Endothelial cell of umbilical vein (primary cell): ENCODE results near the gene HDHD3. TPM values are rescaled to one million over a fixed set of nuclear protein-coding genes. Genes with fewer than 3 reads are reported as not detected.
A peak's percentile ranks its signal among the peaks of the same experiment; 100 is the strongest.

Experiments
- BruUV-seq: library from RNA; stranded (reverse); fragments of 400-500 nt; replicated peaks from 2 replicates; lab custom pipeline; 2021; lab: Mats Ljungman, UMichigan
- CTCF ChIA-PET: fragments of 300-600, 350-600 bp; sonication (Branson Sonifier 250); formaldehyde crosslinking; loops from one replicate; lab custom pipeline; 2021; ENCODE audit warnings: antibody characterized with exemption, inconsistent platforms; lab: Charles Lee
- POLR2A ChIA-PET: fragments of 300-600, 350-600 bp; sonication (Branson Sonifier 250); formaldehyde crosslinking; loops from one replicate; lab custom pipeline; 2021; ENCODE audit warnings: antibody characterized with exemption, inconsistent platforms; lab: Charles Lee
- DNase-seq: peaks from one replicate; pipeline ENCODE4 v3.0.0-alpha.2; 2011; ENCODE audit warnings: low read depth, low spot score
- FAIRE-seq: peaks from 2 replicates; lab custom pipeline; 2011; peaks lifted over from hg19 to GRCh38; lab: Jason Lieb, UNC
- H2AFZ ChIP-seq: 2 replicates; pipeline ENCODE4 v1.6.0; 2012; ENCODE audit warnings: low read depth, low read length, control low read depth, inconsistent platforms
- H3K27ac ChIP-seq: 2 replicates; pipeline ENCODE4 v1.5.1; 2011; ENCODE audit warnings: low read depth, mild to moderate bottlenecking, control low read depth, low read length, moderate library complexity; ENCODE audit not compliant: insufficient read depth
- H3K27me3 ChIP-seq, 2 experiments: 2 replicates each; pipeline versions ENCODE4 v1.6.0 to v1.6.1; 2011; ENCODE audit warnings: low read length in 2 of 2, mixed read lengths in 1 of 2; ENCODE audit not compliant: control insufficient read depth in 2 of 2, insufficient read depth in 2 of 2
- H3K36me3 ChIP-seq, 2 experiments: 2 replicates in 1 of 2; 3 replicates in 1 of 2; pipeline ENCODE4 v1.5.1; 2011; ENCODE audit warnings: low read length in 2 of 2, mild to moderate bottlenecking in 1 of 2, moderate library complexity in 1 of 2; ENCODE audit not compliant: control insufficient read depth in 2 of 2, insufficient read depth in 2 of 2; ENCODE audit errors: extremely low read depth in 1 of 2
- H3K4me1 ChIP-seq: 3 replicates; pipeline ENCODE4 v1.5.1; 2011; ENCODE audit warnings: mild to moderate bottlenecking, low read length; ENCODE audit not compliant: control insufficient read depth, insufficient read depth; ENCODE audit errors: extremely low read depth
- H3K4me2 ChIP-seq: 2 replicates; pipeline ENCODE4 v1.6.1; 2011; ENCODE audit warnings: low read length, control low read depth, mixed read lengths; ENCODE audit not compliant: insufficient read depth
- H3K4me3 ChIP-seq, 3 experiments: fragments of 200-600 bp in 1 of 3; sonication (generic), shearing (Covaris generic) in 1 of 3; replicated peaks in 1 of 3; 2 replicates each; pipeline ENCODE4 v1.5.1; 2011 to 2016; ENCODE audit warnings: control low read depth in 3 of 3, low read length in 3 of 3, mild to moderate bottlenecking in 2 of 3, inconsistent platforms in 1 of 3, low read depth in 1 of 3, moderate library complexity in 1 of 3; ENCODE audit not compliant: insufficient read depth in 1 of 3
- H3K79me2 ChIP-seq: 2 replicates; pipeline ENCODE4 v1.6.0; 2012; ENCODE audit warnings: low read length, inconsistent platforms; ENCODE audit not compliant: control insufficient read depth, insufficient read depth
- H3K9ac ChIP-seq: replicated peaks from 2 replicates; pipeline ENCODE3; 2011; ENCODE audit warnings: low read length, control low read depth; ENCODE audit not compliant: insufficient read depth; ENCODE audit errors: extremely low read depth
- H3K9me1 ChIP-seq: replicated peaks from 3 replicates; pipeline ENCODE4 v1.6.0; 2011; ENCODE audit warnings: mild to moderate bottlenecking, low read length; ENCODE audit not compliant: control insufficient read depth, insufficient read depth; ENCODE audit errors: extremely low read depth
- H3K9me3 ChIP-seq: replicated peaks from 2 replicates; pipeline ENCODE4 v1.5.1; 2012; ENCODE audit warnings: low read length, inconsistent platforms; ENCODE audit not compliant: control insufficient read depth, insufficient read depth
- H4K20me1 ChIP-seq: replicated peaks from 2 replicates; pipeline ENCODE3; 2011; ENCODE audit warnings: mild to moderate bottlenecking, low read length; ENCODE audit not compliant: control insufficient read depth, insufficient read depth; ENCODE audit errors: extremely low read depth
- EZH2 ChIP-seq: IDR thresholded peaks from 2 replicates; pipeline ENCODE4 v1.6.1; 2012; ENCODE audit warnings: borderline replicate concordance, low read depth, mild to moderate bottlenecking, moderate library complexity, low read length, inconsistent platforms; ENCODE audit not compliant: severe bottlenecking
- FOS ChIP-seq: IDR thresholded peaks from 2 replicates; pipeline ENCODE4 v1.6.1; 2011; ENCODE audit warnings: mild to moderate bottlenecking, low read length, moderate library complexity, borderline replicate concordance; ENCODE audit not compliant: insufficient read depth
- GATA2 ChIP-seq: IDR thresholded peaks from 2 replicates; pipeline ENCODE4 v1.7.0; 2011; ENCODE audit warnings: low read depth, mild to moderate bottlenecking, moderate library complexity, mixed read lengths, low read length; ENCODE audit not compliant: insufficient read length, insufficient read depth
- JUN ChIP-seq: IDR thresholded peaks from 2 replicates; pipeline ENCODE4 v1.6.1; 2011; ENCODE audit warnings: borderline replicate concordance, low read depth; ENCODE audit not compliant: insufficient read length, insufficient read depth
- MYC ChIP-seq: IDR thresholded peaks from one replicate; pipeline ENCODE4 v1.6.1; 2011; ENCODE audit warnings: mild to moderate bottlenecking, low read depth, low read length
- POLR2A ChIP-seq: IDR thresholded peaks from 2 replicates; pipeline ENCODE4 v1.6.1; 2012; ENCODE audit warnings: low read depth, mild to moderate bottlenecking, control low read depth, low read length
- POLR2AphosphoS5 ChIP-seq: IDR thresholded peaks from 2 replicates; pipeline ENCODE4 v1.6.1; 2012; ENCODE audit warnings: low read depth, mild to moderate bottlenecking, control low read depth, low read length, moderate library complexity; ENCODE audit not compliant: insufficient read depth
- dilution Hi-C: fragments of 300-500 bp; cut with MboI; formaldehyde crosslinking; loops from one replicate; pipeline ENCODE4 v1.15.0; 2019; ENCODE audit warnings: low sequenced_read_pairs; ENCODE audit not compliant: extremely low pct_ligation_motif_present
- intact Hi-C: fragments of 100-400 bp; cut with micrococcal nuclease; formaldehyde crosslinking; loops from one replicate; pipeline ENCODE4 v1.10.0; 2022
- polyA plus RNA-seq, 4 experiments: library from polyadenylated mRNA; depleted of rRNA in 3 of 4; stranded (reverse) in 3 of 4; unstranded in 1 of 4; fragments of >200 nt; gene quantifications; 2 replicates each; pipeline versions ENCODE4 v1.2.1 to v1.2.3, GENCODE V29; 2011 to 2012; ENCODE audit warnings: missing spikeins in 1 of 4
- total RNA-seq: library from RNA; stranded (reverse); gene quantifications from 2 replicates; pipeline ENCODE4 v1.2.3, GENCODE V29; 2021
- TF ChIP-seq, protein P1 (sequence below), 2 donors: IDR thresholded peaks; 1 replicate in 1 of 2; 2 replicates in 1 of 2; pipeline ENCODE4 v1.5.1; 2011; ENCODE audit warnings: low read length in 2 of 2, mild to moderate bottlenecking in 2 of 2, moderate library complexity in 2 of 2, control low read depth in 1 of 2, inconsistent platforms in 1 of 2, low read depth in 1 of 2; ENCODE audit not compliant: insufficient read depth in 1 of 2; ENCODE audit errors: extremely low read depth in 1 of 2
- TF ChIP-seq, protein P2 (sequence below): IDR thresholded peaks from 2 replicates; pipeline ENCODE4 v1.6.1; 2011; ENCODE audit not compliant: insufficient read depth, insufficient read length

The HDHD3 gene
- total and polyA plus RNA-seq, 2 donors (not counting 3 experiments of a cell fraction or from before 2014, with no cell fraction given), result 7.6 to 14.1 TPM

- CTCF ChIA-PET, result interaction anchor here (1.8 kb wide), 2 partner anchors 12 to 21 kb away, joined by 4 read pairs; no protein-coding TSS in a partner anchor
- Histone ChIP-seq H3K9me1 (no peaks in the 10 kb centered on the region), H4K20me1 (no peaks in the 10 kb centered on the region), H3K9ac (no peak overlapping the region), H3K4me3 (no peak overlapping the region), H3K9me3 (no peaks in the 10 kb centered on the region), H3K4me1 (no peaks in the 10 kb centered on the region), H3K27ac (no peak overlapping the region), H3K36me3 (no peaks in the 10 kb centered on the region), H3K4me2 (no peak overlapping the region), H2AFZ (no peak overlapping the region), H3K27me3 (peaks cover 0 to 2% of the 10 kb centered on the region in 2 experiments), H3K79me2 (no peaks in the 10 kb centered on the region)
- peak; percentile 15 for FAIRE-seq
- peak; percentile 18 for DNase-seq
- POLR2A ChIA-PET, result no interaction called here
- TF ChIP-seq FOS (no peak), EZH2 (no peak), POLR2A (no peak), GATA2 (no peak), MYC (no peak), POLR2AphosphoS5 (no peak), JUN (no peak)
- TF ChIP-seq, protein P1, sequence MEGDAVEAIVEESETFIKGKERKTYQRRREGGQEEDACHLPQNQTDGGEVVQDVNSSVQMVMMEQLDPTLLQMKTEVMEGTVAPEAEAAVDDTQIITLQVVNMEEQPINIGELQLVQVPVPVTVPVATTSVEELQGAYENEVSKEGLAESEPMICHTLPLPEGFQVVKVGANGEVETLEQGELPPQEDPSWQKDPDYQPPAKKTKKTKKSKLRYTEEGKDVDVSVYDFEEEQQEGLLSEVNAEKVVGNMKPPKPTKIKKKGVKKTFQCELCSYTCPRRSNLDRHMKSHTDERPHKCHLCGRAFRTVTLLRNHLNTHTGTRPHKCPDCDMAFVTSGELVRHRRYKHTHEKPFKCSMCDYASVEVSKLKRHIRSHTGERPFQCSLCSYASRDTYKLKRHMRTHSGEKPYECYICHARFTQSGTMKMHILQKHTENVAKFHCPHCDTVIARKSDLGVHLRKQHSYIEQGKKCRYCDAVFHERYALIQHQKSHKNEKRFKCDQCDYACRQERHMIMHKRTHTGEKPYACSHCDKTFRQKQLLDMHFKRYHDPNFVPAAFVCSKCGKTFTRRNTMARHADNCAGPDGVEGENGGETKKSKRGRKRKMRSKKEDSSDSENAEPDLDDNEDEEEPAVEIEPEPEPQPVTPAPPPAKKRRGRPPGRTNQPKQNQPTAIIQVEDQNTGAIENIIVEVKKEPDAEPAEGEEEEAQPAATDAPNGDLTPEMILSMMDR (IDR thresholded peaks at IDR 0.05; ENCODE audit: extremely low read depth in 1 of 2, insufficient read depth in 1 of 2, low read depth in 1 of 2, low read length in 2 of 2), result no peak
- TF ChIP-seq, protein P2, sequence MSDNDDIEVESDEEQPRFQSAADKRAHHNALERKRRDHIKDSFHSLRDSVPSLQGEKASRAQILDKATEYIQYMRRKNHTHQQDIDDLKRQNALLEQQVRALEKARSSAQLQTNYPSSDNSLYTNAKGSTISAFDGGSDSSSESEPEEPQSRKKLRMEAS, result no peak
- intact Hi-C loops, result no loop called here
- no TSS peak for BruUV-seq
- dilution Hi-C loops, result no loop called here
Observed at GRCh38 chr9:113425072-113425471, 48.3 kb upstream of the HDHD3 start.
